CD14-positive monocyte (primary cell): ENCODE measurements around the gene LRIF1. TPM values are rescaled to one million over a fixed set of nuclear protein-coding genes. Genes with fewer than 3 reads are reported as not detected.

ENCODE experiments used
- DNase-seq, 3 donors: peaks; one replicate each; pipeline ENCODE4 v3.0.0-alpha.2; 2011 to 2022
- H2AFZ ChIP-seq: 2 replicates; pipeline ENCODE4 v1.6.0; 2012; ENCODE audit warnings: mild to moderate bottlenecking, low read depth, low read length, inconsistent platforms; ENCODE audit not compliant: insufficient read depth, poor library complexity, severe bottlenecking
- H3K27ac ChIP-seq, 2 donors: 1 replicate in 1 of 2; 2 replicates in 1 of 2; pipeline ENCODE4 v1.5.1; 2012 to 2013; ENCODE audit warnings: low read length in 2 of 2, control low read depth in 1 of 2, inconsistent platforms in 1 of 2, low read depth in 1 of 2, mild to moderate bottlenecking in 1 of 2
- H3K27me3 ChIP-seq, 2 donors: one replicate each; pipeline versions ENCODE4 v1.6.0 to v1.6.1; 2011 to 2013; ENCODE audit warnings: low read length in 2 of 2; ENCODE audit not compliant: control insufficient read depth in 2 of 2, insufficient read depth in 2 of 2
- H3K36me3 ChIP-seq, 2 donors: replicated peaks in 1 of 2; 1 replicate in 1 of 2; 2 replicates in 1 of 2; pipeline versions ENCODE4 v1.5.1 to v1.6.1; 2012 to 2013; ENCODE audit warnings: low read length in 2 of 2, control low read depth in 1 of 2, inconsistent platforms in 1 of 2, mild to moderate bottlenecking in 1 of 2; ENCODE audit not compliant: insufficient read depth in 2 of 2, control insufficient read depth in 1 of 2
- H3K4me1 ChIP-seq, 2 donors: 1 replicate in 1 of 2; 2 replicates in 1 of 2; pipeline versions ENCODE4 v1.5.1 to v1.6.1; 2012 to 2013; ENCODE audit warnings: low read length in 2 of 2, control low read depth in 1 of 2, inconsistent platforms in 1 of 2, mild to moderate bottlenecking in 1 of 2, moderate library complexity in 1 of 2; ENCODE audit not compliant: insufficient read depth in 2 of 2, control insufficient read depth in 1 of 2
- H3K4me2 ChIP-seq: replicated peaks from 2 replicates; pipeline ENCODE3; 2012; ENCODE audit warnings: low read length, moderate library complexity, mild to moderate bottlenecking; ENCODE audit not compliant: poor library complexity, severe bottlenecking; ENCODE audit errors: extremely low read depth
- H3K4me3 ChIP-seq, 3 experiments: fragments of 200-600 bp in 1 of 3; sonication (generic) in 1 of 3; replicated peaks in 1 of 3; 1 replicate in 2 of 3; 2 replicates in 1 of 3; pipeline ENCODE4 v1.5.1; 2011 to 2013; ENCODE audit warnings: low read length in 3 of 3, mild to moderate bottlenecking in 3 of 3, control low read depth in 2 of 3, low read depth in 2 of 3, inconsistent platforms in 1 of 3, moderate library complexity in 1 of 3
- H3K79me2 ChIP-seq: 2 replicates; pipeline ENCODE4 v1.6.0; 2012; ENCODE audit warnings: mild to moderate bottlenecking, control low read depth, inconsistent platforms, low read length, moderate library complexity; ENCODE audit not compliant: insufficient read depth
- H3K9ac ChIP-seq: 2 replicates; pipeline ENCODE4 v1.6.0; 2017; ENCODE audit warnings: low read length, mild to moderate bottlenecking; ENCODE audit not compliant: insufficient read depth, poor library complexity, severe bottlenecking
- H3K9me3 ChIP-seq, 2 donors: replicated peaks in 1 of 2; 1 replicate in 1 of 2; 2 replicates in 1 of 2; pipeline versions ENCODE4 v1.5.1 to v1.6.1; 2012 to 2013; ENCODE audit warnings: low read length in 2 of 2, control low read depth in 1 of 2; ENCODE audit not compliant: control insufficient read depth in 1 of 2, insufficient read depth in 1 of 2
- H4K20me1 ChIP-seq: 2 replicates; pipeline ENCODE4 v1.6.0; 2012; ENCODE audit warnings: mild to moderate bottlenecking, low read length, control low read depth, moderate library complexity; ENCODE audit not compliant: insufficient read depth
- H3K27ac Mint-ChIP-seq, 7 donors: one replicate each; pipeline ENCODE4 v1.8.0; 2020; ENCODE audit warnings: mild to moderate bottlenecking in 7 of 7, mixed read lengths in 7 of 7, moderate library complexity in 6 of 7, inconsistent platforms in 2 of 7
- H3K27me3 Mint-ChIP-seq, 3 donors: one replicate each; pipeline ENCODE4 v1.8.0; 2021 to 2022; ENCODE audit warnings: low read depth in 3 of 3, mild to moderate bottlenecking in 3 of 3, mixed read lengths in 3 of 3, moderate library complexity in 3 of 3, inconsistent platforms in 1 of 3
- H3K36me3 Mint-ChIP-seq, 2 donors: one replicate each; pipeline ENCODE4 v1.8.0; 2020; ENCODE audit warnings: mixed read lengths in 2 of 2, inconsistent platforms in 1 of 2, mild to moderate bottlenecking in 1 of 2
- H3K4me1 Mint-ChIP-seq: one replicate; pipeline ENCODE4 v1.8.0; 2020; ENCODE audit warnings: mild to moderate bottlenecking, mixed read lengths
- H3K4me3 Mint-ChIP-seq, 2 donors: one replicate each; pipeline ENCODE4 v1.8.0; 2020; ENCODE audit warnings: mild to moderate bottlenecking in 2 of 2, mixed read lengths in 2 of 2, moderate library complexity in 1 of 2
- H3K9me3 Mint-ChIP-seq, 7 donors: one replicate each; pipeline ENCODE4 v1.8.0; 2020 to 2022; ENCODE audit warnings: mixed read lengths in 7 of 7, mild to moderate bottlenecking in 6 of 7, moderate library complexity in 6 of 7, inconsistent platforms in 2 of 7
- CTCF ChIP-seq: fragments of 200-600 bp; IDR thresholded peaks from one replicate; pipeline ENCODE4 v1.8.0; 2022; ENCODE audit warnings: antibody characterized with exemption, mild to moderate bottlenecking
- WGBS: methylation state at CpG from one replicate; pipeline ENCODE4 v1.1.5; 2013; ENCODE audit warnings: missing lambda C conversion rate; ENCODE audit not compliant: insufficient coverage; 5-methylcytosine and 5-hydroxymethylcytosine counted together
- intact Hi-C, 2 donors: fragments of 100-400 bp; cut with micrococcal nuclease; formaldehyde crosslinking; loops; one replicate each; pipeline versions ENCODE4 v1.15.0 to v1.15.1; 2023
- polyA plus RNA-seq, 3 donors: library from polyadenylated mRNA; depleted of rRNA in 1 of 3; unstranded in 2 of 3; stranded (reverse) in 1 of 3; fragments of 300-500 nt in 2 of 3; fragments of >200 nt in 1 of 3; fragmentation: Illumina TruSeq in 2 of 3; gene quantifications; 1 replicate in 2 of 3; 2 replicates in 1 of 3; pipeline ENCODE4 v1.2.3, GENCODE V29; 2012 to 2021

The LRIF1 gene
- polyA plus RNA-seq, 3 donors: 1.8 to 8.2 (median 4.0) TPM

- WGBS: no CpG with 5 or more reads among the region's 1 CpG
- peaks cover 0 to 2% of the 10 kb centered on the region in 2 donors for H3K36me3 Mint-ChIP-seq
- Histone ChIP-seq H3K4me3 (no peak overlapping the region), H3K9me3 (peaks cover 4 to 12% of the 10 kb centered on the region in 2 donors), H4K20me1 (no peaks in the 10 kb centered on the region), H3K4me2 (no peak overlapping the region), H3K27me3 (no peaks in the 10 kb centered on the region), H3K36me3 (no peaks in the 10 kb centered on the region), H3K4me1 (peaks cover 5 to 6% of the 10 kb centered on the region in 2 donors), H2AFZ (no peak overlapping the region), H3K27ac (no peak overlapping the region), H3K79me2 (no peaks in the 10 kb centered on the region), H3K9ac (no peak overlapping the region)
- no peak for DNase-seq
- peaks cover 10% of the 10 kb centered on the region for H3K4me1 Mint-ChIP-seq
- H3K9me3 Mint-ChIP-seq: peaks cover 9 to 20% (median 18%) of the 10 kb centered on the region in 7 donors
- peaks cover 2 to 3% (median 2%) of the 10 kb centered on the region in 3 donors for H3K27me3 Mint-ChIP-seq
- TF ChIP-seq CTCF: no peak
- no peak overlapping the region for H3K4me3 Mint-ChIP-seq
- intact Hi-C loops: no loop called here
- no peak overlapping the region for H3K27ac Mint-ChIP-seq
Observed at GRCh38 chr1:110918016-110918415, 45.7 kb downstream of the LRIF1 start.

DNA sequence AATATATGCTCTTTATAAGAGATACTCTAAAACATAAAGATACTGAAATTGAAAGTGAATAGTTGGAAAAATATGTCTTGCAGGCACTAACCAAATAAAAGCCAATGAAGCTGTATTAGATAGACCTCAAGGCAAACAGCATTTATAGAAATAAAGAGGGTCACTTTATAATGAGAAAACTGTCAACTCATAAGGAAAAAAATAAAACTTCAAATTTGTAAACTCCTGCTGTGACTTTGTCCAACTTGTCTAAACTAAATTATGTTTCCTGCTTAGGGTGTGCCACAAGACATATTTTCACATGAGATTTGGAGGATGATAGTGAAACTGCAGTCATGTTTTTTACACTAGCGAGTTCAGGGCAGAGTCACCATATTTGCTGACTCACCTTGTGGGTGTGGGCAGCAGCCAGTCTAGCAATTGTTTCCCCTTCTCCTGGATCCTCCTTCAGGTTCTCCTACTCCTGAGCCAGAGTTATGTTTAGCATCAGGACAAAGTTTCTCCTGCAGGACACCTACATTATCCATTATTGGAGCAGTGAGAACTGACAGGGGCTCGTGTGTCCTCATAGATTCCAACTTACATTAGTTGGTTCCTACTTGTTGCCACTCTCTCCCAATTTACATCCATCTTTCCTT is 46.9 kb downstream of the LRIF1 start:
- Mint-ChIP-seq H3K4me3 (peak overlapping the region; percentile 20 to 67), H3K27ac (peak overlapping the region in 1 of 7 donors; percentile 1), H3K4me1 (peaks cover 10% of the 10 kb centered on the region), H3K9me3 (peaks cover 10 to 30% (median 24%) of the 10 kb centered on the region in 7 donors), H3K27me3 (peaks cover 2% of the 10 kb centered on the region in 3 donors), H3K36me3 (peaks cover 0 to 2% of the 10 kb centered on the region in 2 donors)
- WGBS: 33% methylated on average over 1 of the region's 2 CpGs
- Histone ChIP-seq H3K27ac (peak overlapping the region in 1 of 2 donors; percentile 2), H2AFZ (no peak overlapping the region), H3K79me2 (no peaks in the 10 kb centered on the region), H3K4me3 (peak overlapping the region in 1 of 3 experiments; percentile 33), H3K27me3 (no peaks in the 10 kb centered on the region), H3K9me3 (peaks cover 8 to 20% of the 10 kb centered on the region in 2 donors), H3K36me3 (no peaks in the 10 kb centered on the region), H3K4me2 (peak overlapping the region; percentile 39), H4K20me1 (no peaks in the 10 kb centered on the region), H3K9ac (no peak overlapping the region), H3K4me1 (peaks cover 5 to 6% of the 10 kb centered on the region in 2 donors)
- intact Hi-C loops: no loop called here
- DNase-seq: peak in 2 of 3 donors; percentile 50 to 59
- TF ChIP-seq CTCF: no peak
